Kidney tubule cell (primary cell): ENCODE data around the gene SUPV3L1.
A peak's percentile ranks its signal among the peaks of the same experiment; 100 is the strongest.
"Not testable (repeated sequence)": the region's sequence is repeated elsewhere in the genome, so short reads cannot be mapped to it uniquely, and the experiment has no call there.

ENCODE experiments used
- DNase-seq: peaks from one replicate; pipeline ENCODE4 v3.0.0-alpha.2; 2018; ENCODE audit warnings: low spot score

The SUPV3L1 gene

GRCh38 chr10:69230128-69230527 is 50.1 kb downstream of the SUPV3L1 start:
- no peak for DNase-seq

GRCh38 chr10:69232252-69232651 is 52.2 kb downstream of the SUPV3L1 start:
- peak; percentile 76 for DNase-seq

GRCh38 chr10:69232736-69233480 is 52.9 kb downstream of the SUPV3L1 start:
- DNase-seq = no peak

GRCh38 chr10:69234447-69234846 is 54.4 kb downstream of the SUPV3L1 start:
- no peak for DNase-seq

- DNase-seq = peak; percentile 78
These were observed 57.6 kb downstream of the SUPV3L1 start for GRCh38 chr10:69237528-69238159.

- DNase-seq = no peak
These were observed 59.1 kb downstream of the SUPV3L1 start for GRCh38 chr10:69239136-69239535.

GRCh38 chr10:69239816-69240434 is 59.9 kb downstream of the SUPV3L1 start:
- no peak for DNase-seq

GRCh38 chr10:69240455-69240854 is 60.4 kb downstream of the SUPV3L1 start:
- no peak for DNase-seq

GRCh38 chr10:69241575-69241974 is 61.5 kb downstream of the SUPV3L1 start:
- no peak for DNase-seq

- DNase-seq = no peak
These were observed 62.2 kb downstream of the SUPV3L1 start for GRCh38 chr10:69242040-69242851.

- DNase-seq = no peak
These were observed 62.8 kb downstream of the SUPV3L1 start for GRCh38 chr10:69242852-69243212.

- no peak for DNase-seq
These were observed 63.8 kb downstream of the SUPV3L1 start for GRCh38 chr10:69243817-69244216.

- DNase-seq = no peak
These were observed 66.0 kb downstream of the SUPV3L1 start for GRCh38 chr10:69246036-69246435.

- no peak for DNase-seq
These were observed 66.7 kb downstream of the SUPV3L1 start for GRCh38 chr10:69246581-69247312.

- DNase-seq = no peak
These were observed 67.3 kb downstream of the SUPV3L1 start for GRCh38 chr10:69247313-69247710.

GRCh38 chr10:69248117-69248730 is 68.2 kb downstream of the SUPV3L1 start:
- no peak for DNase-seq

- DNase-seq = no peak
These were observed 70.0 kb downstream of the SUPV3L1 start for GRCh38 chr10:69250041-69250440.

GRCh38 chr10:69251417-69251816 is 71.4 kb downstream of the SUPV3L1 start:
- DNase-seq = not testable (repeated sequence)

- DNase-seq = no peak
These were observed 73.1 kb downstream of the SUPV3L1 start for GRCh38 chr10:69253171-69253570.

GRCh38 chr10:69254877-69255276 is 74.8 kb downstream of the SUPV3L1 start:
- DNase-seq = no peak
